ENCODE results near the gene CEP152. TPM values are rescaled to one million over a fixed set of nuclear protein-coding genes. Genes with fewer than 3 reads are reported as not detected.

The CEP152 gene
- total and polyA plus RNA-seq, 10 of the 15 experiments (the other 5 are each of a cell fraction or from before 2014, with no cell fraction given): 5.3 to 22.6 (median 14.2) TPM

DNA sequence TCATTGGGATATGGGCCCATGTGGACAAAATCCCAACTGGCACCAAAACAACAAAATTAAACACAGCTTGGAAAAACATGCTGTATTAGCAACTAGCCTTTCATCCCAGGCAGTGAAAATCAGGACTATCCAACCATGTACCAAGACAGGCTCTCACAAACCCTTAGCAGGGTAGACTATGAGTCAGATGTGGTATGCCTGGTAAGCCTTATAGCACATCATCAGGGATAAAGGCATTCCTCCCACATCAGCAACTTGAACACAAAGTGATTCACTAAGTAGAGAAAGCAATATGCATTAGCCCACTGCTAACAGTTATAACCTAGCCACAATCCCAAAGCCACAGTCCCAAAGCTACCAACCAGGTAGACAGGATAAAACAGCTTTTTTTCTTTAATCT lies 8.0 kb downstream of the CEP152 start:
- POLR2A ChIA-PET: interaction anchor here (2.1 kb wide), 1 partner anchor 8 kb away, joined by 11 read pairs; the partner anchor contains the start of gene CEP152
- Histone ChIP-seq H3K4me1 (ENCODE audit: control insufficient read depth, insufficient read depth, low read length) (peaks cover 7% of the 10 kb centered on the region), H3K27me3 (replicated peaks in 1 of 2; ENCODE audit: control insufficient read depth in 2 of 2, insufficient read depth in 2 of 2, low read length in 1 of 2) (no peaks in the 10 kb centered on the region), H3K4me3 (no peak overlapping the region), H3K9ac (ENCODE audit: control insufficient read depth, insufficient read depth, low read length) (no peak overlapping the region), H3K79me2 (ENCODE audit: control insufficient read depth, insufficient read depth, low read length) (peaks cover 42% of the 10 kb centered on the region), H3K4me2 (ENCODE audit: control insufficient read depth, insufficient read depth) (no peak overlapping the region; the same call in 1 of the 2 replicates), H2AFZ (ENCODE audit: control insufficient read depth, low read depth, low read length) (0 out of 2 replicates have a peak overlapping the region, but pooled peaks have one; percentile 3), H3K27ac (ENCODE audit: control insufficient read depth, insufficient read depth) (0 out of 2 replicates have a peak overlapping the region, but pooled peaks have one; percentile 24), H3K9me3 (replicated peaks; ENCODE audit: control insufficient read depth, insufficient read depth, low read length) (no peaks in the 10 kb centered on the region), H4K20me1 (ENCODE audit: control insufficient read depth, insufficient read depth) (no peaks in the 10 kb centered on the region), H3K36me3 (ENCODE audit: control insufficient read depth in 2 of 2, insufficient read depth in 2 of 2, low read length in 1 of 2) (peaks cover 0 to 7% of the 10 kb centered on the region in 2 experiments; a peak in 3 of 4 replicates)
- CTCF ChIA-PET: interaction anchor here (0.7 to 7.4 kb wide), 11 partner anchors 8 to 1342 kb away, joined by 3 to 69 read pairs (median 4); partner anchors contain the start of genes CEP152, EID1 and SHC4
- SMC1A ChIA-PET (ENCODE audit: uncharacterized antibody, unreplicated experiment): interaction anchor here (0.8 to 6.2 kb wide), 6 partner anchors 8 to 447 kb away, joined by 3 to 32 read pairs (median 4); no protein-coding TSS in a partner anchor
- no peak for FAIRE-seq
- RAD21 ChIA-PET (ENCODE audit: unreplicated experiment): interaction anchor here (1.0 to 5.6 kb wide), 4 partner anchors 8 to 448 kb away, joined by 3 to 50 read pairs (median 12); partner anchors contain the start of genes CEP152 and EID1
- DNase-seq (ENCODE audit: low read depth, low spot score): no peak
- peak; percentile 70 for ATAC-seq
- in situ Hi-C loops (cut with MboI): loop anchor here (25.0 kb wide), 1 partner anchor 641 kb away; no protein-coding TSS in a partner anchor
- intact Hi-C loops (cut with micrococcal nuclease; ENCODE audit: unreplicated experiment): no loop called here
- no TSS peak for BruUV-seq (replicated peaks)
- TF ChIP-seq TCF7 (IDR thresholded peaks at IDR 0.05; ENCODE audit: borderline replicate concordance) (no peak), TBL1XR1 (IDR thresholded peaks at IDR 0.05; ENCODE audit: low read depth, low read length) (no peak), ZZZ3 (IDR thresholded peaks at IDR 0.05; ENCODE audit: control insufficient read depth, insufficient read length, low read depth) (no peak), CBFB (IDR thresholded peaks at IDR 0.05; ENCODE audit: low read depth) (no peak), TARDBP (IDR thresholded peaks at IDR 0.05; ENCODE audit: borderline replicate concordance) (no peak), E2F4 (IDR thresholded peaks at IDR 0.05; ENCODE audit: low read depth, low read length) (no peak), IRF5 (IDR thresholded peaks at IDR 0.05; ENCODE audit: borderline replicate concordance) (no peak), HCFC1 (IDR thresholded peaks at IDR 0.05; ENCODE audit: low read length) (no peak), RUNX3 (IDR thresholded peaks at IDR 0.05; ENCODE audit: low read length) (0 out of 2 replicates have a peak, but pooled peaks have one; percentile 22), IKZF2 (IDR thresholded peaks at IDR 0.05) (peak; percentile 19 to 32; a peak in 2 of 4 replicates), SUZ12 (IDR thresholded peaks at IDR 0.05; ENCODE audit: unreplicated experiment) (no peak), SMAD5 (IDR thresholded peaks at IDR 0.05; ENCODE audit: low read depth) (no peak), BCL11A (IDR thresholded peaks at IDR 0.05; ENCODE audit: low read depth, low read length) (no peak), IKZF1 (conservative IDR thresholded peaks at IDR 0.05) (peak; percentile 30; the same call in 1 of the 2 replicates), SKIL (IDR thresholded peaks at IDR 0.05; ENCODE audit: low read depth, poor library complexity, severe bottlenecking) (no peak), NR2C2 (IDR thresholded peaks at IDR 0.05; ENCODE audit: borderline replicate concordance, control insufficient read depth, insufficient read length, low read depth) (no peak)
- TF ChIP-seq, protein P1, sequence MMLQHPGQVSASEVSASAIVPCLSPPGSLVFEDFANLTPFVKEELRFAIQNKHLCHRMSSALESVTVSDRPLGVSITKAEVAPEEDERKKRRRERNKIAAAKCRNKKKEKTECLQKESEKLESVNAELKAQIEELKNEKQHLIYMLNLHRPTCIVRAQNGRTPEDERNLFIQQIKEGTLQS (IDR thresholded peaks at IDR 0.05; ENCODE audit: borderline replicate concordance, extremely low read depth, low read depth, low read length): no peak
